Trophoblast cell (in vitro differentiated cells and primary cell): ENCODE measurements around the gene HPD.
"Not testable (repeated sequence)": the region's sequence is repeated elsewhere in the genome, so short reads cannot be mapped to it uniquely, and the experiment has no call there.

Experiments used
- DNase-seq, 2 donors: peaks; one replicate each; pipeline ENCODE4 v3.0.0-alpha.2; 2016
- H2AFZ ChIP-seq: 2 replicates; pipeline ENCODE4 v1.6.1; 2013; ENCODE audit warnings: low read length, moderate library complexity, mild to moderate bottlenecking; ENCODE audit not compliant: insufficient read depth, poor library complexity
- H2AK5ac ChIP-seq: 2 replicates; pipeline ENCODE4 v1.6.1; 2013; ENCODE audit warnings: mild to moderate bottlenecking, low read length
- H2BK120ac ChIP-seq: 2 replicates; pipeline ENCODE4 v1.6.1; 2013; ENCODE audit warnings: low read length, mild to moderate bottlenecking, moderate library complexity; ENCODE audit not compliant: insufficient read depth, poor library complexity
- H2BK12ac ChIP-seq: 2 replicates; pipeline ENCODE4 v1.6.1; 2013; ENCODE audit warnings: mild to moderate bottlenecking, low read length, moderate library complexity
- H2BK5ac ChIP-seq: 2 replicates; pipeline ENCODE4 v1.6.1; 2013; ENCODE audit warnings: low read length, low read depth, moderate library complexity, mild to moderate bottlenecking; ENCODE audit not compliant: poor library complexity
- H3K14ac ChIP-seq: 2 replicates; pipeline ENCODE4 v1.6.1; 2013; ENCODE audit warnings: mild to moderate bottlenecking, low read length
- H3K18ac ChIP-seq: 2 replicates; pipeline ENCODE4 v1.6.1; 2013; ENCODE audit warnings: mild to moderate bottlenecking, low read length
- H3K23ac ChIP-seq: 2 replicates; pipeline ENCODE4 v1.6.1; 2013; ENCODE audit warnings: low read length
- H3K27ac ChIP-seq: 2 replicates; pipeline ENCODE4 v1.5.1; 2013; ENCODE audit warnings: low read depth, mild to moderate bottlenecking, inconsistent platforms, low read length, moderate library complexity
- H3K27me3 ChIP-seq: 2 replicates; pipeline ENCODE4 v1.6.1; 2013; ENCODE audit warnings: inconsistent platforms, mild to moderate bottlenecking, low read length, moderate library complexity; ENCODE audit not compliant: insufficient read depth
- H3K36me3 ChIP-seq, 2 experiments: 1 replicate in 1 of 2; 2 replicates in 1 of 2; pipeline ENCODE4 v1.6.1; 2013; ENCODE audit warnings: low read length in 2 of 2, mild to moderate bottlenecking in 2 of 2, moderate library complexity in 1 of 2; ENCODE audit not compliant: insufficient read depth in 2 of 2, control insufficient read depth in 1 of 2
- H3K4ac ChIP-seq: 2 replicates; pipeline ENCODE4 v1.6.1; 2013; ENCODE audit warnings: low read depth, mild to moderate bottlenecking, low read length, moderate library complexity
- H3K4me1 ChIP-seq, 2 experiments: 1 replicate in 1 of 2; 2 replicates in 1 of 2; pipeline ENCODE4 v1.6.1; 2013; ENCODE audit warnings: low read length in 2 of 2, mild to moderate bottlenecking in 2 of 2, moderate library complexity in 1 of 2; ENCODE audit not compliant: insufficient read depth in 2 of 2, control insufficient read depth in 1 of 2
- H3K4me2 ChIP-seq: 2 replicates; pipeline ENCODE4 v1.6.1; 2013; ENCODE audit warnings: inconsistent platforms, mild to moderate bottlenecking, low read length, moderate library complexity
- H3K4me3 ChIP-seq: 2 replicates; pipeline ENCODE4 v1.5.1; 2013; ENCODE audit warnings: mild to moderate bottlenecking, low read depth, low read length, inconsistent platforms
- H3K79me1 ChIP-seq: one replicate; pipeline ENCODE4 v1.6.1; 2013; ENCODE audit warnings: low read length
- H3K79me2 ChIP-seq: 2 replicates; pipeline ENCODE4 v1.6.1; 2013; ENCODE audit warnings: low read length, mild to moderate bottlenecking; ENCODE audit not compliant: control insufficient read depth, insufficient read depth, poor library complexity
- H3K9ac ChIP-seq: 2 replicates; pipeline ENCODE4 v1.6.1; 2013; ENCODE audit warnings: mild to moderate bottlenecking, low read length
- H3K9me3 ChIP-seq: 2 replicates; pipeline ENCODE4 v1.6.1; 2013; ENCODE audit warnings: low read depth, mild to moderate bottlenecking, control low read depth, inconsistent platforms, low read length; ENCODE audit not compliant: insufficient read depth
- H4K12ac ChIP-seq: 2 replicates; pipeline ENCODE4 v1.6.1; 2013; ENCODE audit warnings: low read depth, mild to moderate bottlenecking, low read length, moderate library complexity
- H4K8ac ChIP-seq: 2 replicates; pipeline ENCODE4 v1.6.1; 2013; ENCODE audit warnings: low read depth, mild to moderate bottlenecking, low read length, moderate library complexity
- H4K91ac ChIP-seq: one replicate; pipeline ENCODE4 v1.6.1; 2013; ENCODE audit warnings: low read depth, mild to moderate bottlenecking, low read length, moderate library complexity
- WGBS: extraction: QIAGEN DNeasy Blood & Tissue Kit; methylation state at CpG from one replicate; pipeline ENCODE4 v1.1.7; 2013; ENCODE audit warnings: missing lambda C conversion rate; ENCODE audit not compliant: insufficient read length, insufficient coverage; ENCODE audit errors: extremely low coverage; 5-methylcytosine and 5-hydroxymethylcytosine counted together

The HPD gene

GRCh38 chr12:121869229-121869628, 10.6 kb upstream of the HPD start:
- H3K9me3 ChIP-seq, H2AK5ac ChIP-seq, H3K23ac ChIP-seq, H2BK12ac ChIP-seq, H3K4me1 ChIP-seq, H3K27me3 ChIP-seq, H4K91ac ChIP-seq, H3K79me2 ChIP-seq, H3K14ac ChIP-seq, H3K4ac ChIP-seq, H2AFZ ChIP-seq, H4K8ac ChIP-seq, H3K9ac ChIP-seq, H3K4me2 ChIP-seq, H3K79me1 ChIP-seq, H3K36me3 ChIP-seq, H3K18ac ChIP-seq, H3K27ac ChIP-seq, H2BK5ac ChIP-seq, H2BK120ac ChIP-seq, H4K12ac ChIP-seq, DNase-seq, H3K4me3 ChIP-seq: not testable (repeated sequence)
- no CpG with 5 or more reads among the region's 8 CpGs for WGBS

- H2BK120ac ChIP-seq, result no peak overlapping the region
- H3K4me3 ChIP-seq, result no peak overlapping the region
- H2AK5ac ChIP-seq, result no peak overlapping the region
- no peak overlapping the region for H3K9ac ChIP-seq
- no peak overlapping the region for H4K8ac ChIP-seq
- no peak overlapping the region for H2BK12ac ChIP-seq
- no peak overlapping the region for H3K18ac ChIP-seq
- H3K4ac ChIP-seq, result no peak overlapping the region
- no peak overlapping the region for H3K4me2 ChIP-seq
- H2BK5ac ChIP-seq, result no peak overlapping the region
- no peaks in the 10 kb centered on the region for H3K79me2 ChIP-seq
- no peak for DNase-seq
- no peaks in the 10 kb centered on the region for H3K79me1 ChIP-seq
- no peak overlapping the region for H3K14ac ChIP-seq
- no peak overlapping the region for H2AFZ ChIP-seq
- H3K27ac ChIP-seq, result no peak overlapping the region
- no peak overlapping the region for H3K23ac ChIP-seq
- no peak overlapping the region for H4K12ac ChIP-seq
- H3K9me3 ChIP-seq, result no peaks in the 10 kb centered on the region
- no CpG with 5 or more reads among the region's 4 CpGs for WGBS
- H3K27me3 ChIP-seq, result no peaks in the 10 kb centered on the region
- H3K4me1 ChIP-seq, result peaks cover 5 to 6% of the 10 kb centered on the region in 2 experiments
- H4K91ac ChIP-seq, result no peak overlapping the region
- no peaks in the 10 kb centered on the region for H3K36me3 ChIP-seq
These were observed 7.7 kb upstream of the HPD start for GRCh38 chr12:121866331-121866730.

- no peak overlapping the region for H3K9ac ChIP-seq
- H3K27ac ChIP-seq, result peak overlapping the region; percentile 69
- no peak overlapping the region for H4K8ac ChIP-seq
- peak overlapping the region; percentile 45 for H3K4me2 ChIP-seq
- no peaks in the 10 kb centered on the region for H3K27me3 ChIP-seq
- H2BK5ac ChIP-seq, result no peak overlapping the region
- no peak overlapping the region for H4K12ac ChIP-seq
- H3K14ac ChIP-seq, result no peak overlapping the region
- H2AK5ac ChIP-seq, result no peak overlapping the region
- no peak overlapping the region for H4K91ac ChIP-seq
- no peaks in the 10 kb centered on the region for H3K79me2 ChIP-seq
- H3K18ac ChIP-seq, result no peak overlapping the region
- no peak overlapping the region for H2BK12ac ChIP-seq
- no peak overlapping the region for H3K4me3 ChIP-seq
- no peaks in the 10 kb centered on the region for H3K36me3 ChIP-seq
- peaks cover 5% of the 10 kb centered on the region for H3K79me1 ChIP-seq
- H3K9me3 ChIP-seq, result no peaks in the 10 kb centered on the region
- H2AFZ ChIP-seq, result no peak overlapping the region
- WGBS, result no CpG with 5 or more reads among the region's 11 CpGs
- no peak overlapping the region for H2BK120ac ChIP-seq
- DNase-seq, result peak in 1 of 2 donors; percentile 41
- H3K4ac ChIP-seq, result no peak overlapping the region
- H3K23ac ChIP-seq, result no peak overlapping the region
- peaks cover 18 to 20% of the 10 kb centered on the region in 2 experiments for H3K4me1 ChIP-seq
These were observed 3.1 kb upstream of the HPD start for GRCh38 chr12:121861636-121862254.

GRCh38 chr12:121860699-121861098, 2.0 kb upstream of the HPD start:
- H2BK12ac ChIP-seq, H2BK5ac ChIP-seq, H3K18ac ChIP-seq, H2AFZ ChIP-seq, H4K12ac ChIP-seq, H2AK5ac ChIP-seq, H3K14ac ChIP-seq, H4K8ac ChIP-seq, H3K9me3 ChIP-seq, H3K27ac ChIP-seq, H3K9ac ChIP-seq, H3K4ac ChIP-seq, DNase-seq, H3K23ac ChIP-seq, H3K4me2 ChIP-seq, H3K27me3 ChIP-seq, H3K4me3 ChIP-seq, H3K79me1 ChIP-seq, H3K36me3 ChIP-seq, H2BK120ac ChIP-seq, H4K91ac ChIP-seq, H3K79me2 ChIP-seq: not testable (repeated sequence)
- no CpG with 5 or more reads among the region's 4 CpGs for WGBS
- peaks cover 18 to 20% of the 10 kb centered on the region in 2 experiments for H3K4me1 ChIP-seq
